Astrocyte (in vitro differentiated cells and primary cell): Measurements from ENCODE around the gene CLMN.

ENCODE experiments used
- EZH2 ChIP-seq: IDR thresholded peaks from 2 replicates; pipeline ENCODE4 v1.6.1; 2012; ENCODE audit warnings: mild to moderate bottlenecking, low read length, inconsistent platforms; ENCODE audit not compliant: insufficient read depth
- TF ChIP-seq, protein P1 (sequence below): IDR thresholded peaks from 2 replicates; pipeline ENCODE4 v1.5.1; 2011; ENCODE audit warnings: low read depth, mild to moderate bottlenecking, inconsistent platforms, low read length, moderate library complexity; ENCODE audit not compliant: insufficient read depth

DNA sequence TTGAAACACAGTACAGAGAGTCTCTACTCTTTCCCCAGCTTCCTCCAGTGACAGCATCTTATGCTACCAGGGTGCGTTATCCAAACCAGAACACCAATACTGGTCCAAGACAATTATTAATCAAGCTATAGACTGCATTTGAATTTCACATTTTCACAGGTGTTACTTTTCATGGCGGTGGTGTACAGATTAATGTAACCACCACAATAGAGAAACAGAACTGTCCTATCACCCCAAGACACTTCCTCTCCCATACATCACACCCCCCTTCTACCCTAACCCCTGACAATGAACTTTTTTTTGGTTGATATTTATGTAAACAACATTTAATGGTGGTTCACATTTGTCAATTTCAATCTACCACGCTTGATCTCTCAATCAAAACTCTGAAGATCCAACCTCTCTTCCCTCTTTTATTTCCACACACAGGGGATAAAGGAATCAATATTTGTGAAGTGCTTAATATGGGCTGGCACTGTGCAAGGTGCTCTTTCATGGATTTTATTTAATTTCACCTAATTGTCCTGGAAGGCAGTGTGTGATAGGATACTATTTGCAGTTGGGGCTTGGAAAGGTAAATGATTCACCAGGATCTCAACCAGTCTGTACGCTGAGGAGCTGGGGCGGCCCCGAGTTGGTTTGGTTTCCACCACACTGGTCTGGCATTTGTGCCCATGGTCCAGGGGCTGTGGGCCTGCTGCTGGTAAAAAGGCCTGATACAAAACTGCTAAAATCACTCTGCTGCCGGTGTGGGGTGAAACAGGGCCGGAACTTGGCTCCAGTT, 107.8 kb downstream of the CLMN start:
- TF ChIP-seq, protein P1, sequence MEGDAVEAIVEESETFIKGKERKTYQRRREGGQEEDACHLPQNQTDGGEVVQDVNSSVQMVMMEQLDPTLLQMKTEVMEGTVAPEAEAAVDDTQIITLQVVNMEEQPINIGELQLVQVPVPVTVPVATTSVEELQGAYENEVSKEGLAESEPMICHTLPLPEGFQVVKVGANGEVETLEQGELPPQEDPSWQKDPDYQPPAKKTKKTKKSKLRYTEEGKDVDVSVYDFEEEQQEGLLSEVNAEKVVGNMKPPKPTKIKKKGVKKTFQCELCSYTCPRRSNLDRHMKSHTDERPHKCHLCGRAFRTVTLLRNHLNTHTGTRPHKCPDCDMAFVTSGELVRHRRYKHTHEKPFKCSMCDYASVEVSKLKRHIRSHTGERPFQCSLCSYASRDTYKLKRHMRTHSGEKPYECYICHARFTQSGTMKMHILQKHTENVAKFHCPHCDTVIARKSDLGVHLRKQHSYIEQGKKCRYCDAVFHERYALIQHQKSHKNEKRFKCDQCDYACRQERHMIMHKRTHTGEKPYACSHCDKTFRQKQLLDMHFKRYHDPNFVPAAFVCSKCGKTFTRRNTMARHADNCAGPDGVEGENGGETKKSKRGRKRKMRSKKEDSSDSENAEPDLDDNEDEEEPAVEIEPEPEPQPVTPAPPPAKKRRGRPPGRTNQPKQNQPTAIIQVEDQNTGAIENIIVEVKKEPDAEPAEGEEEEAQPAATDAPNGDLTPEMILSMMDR: no peak
- no peak for TF ChIP-seq EZH2
